ENCODE results near the gene BAIAP2. TPM values are rescaled to one million over a fixed set of nuclear protein-coding genes. Genes with fewer than 3 reads are reported as not detected.

The BAIAP2 gene
- total and polyA plus RNA-seq, 2 of the 13 experiments (the other 11 are each of a cell fraction or from before 2014, with no cell fraction given): 22.5 to 24.0 TPM

DNA sequence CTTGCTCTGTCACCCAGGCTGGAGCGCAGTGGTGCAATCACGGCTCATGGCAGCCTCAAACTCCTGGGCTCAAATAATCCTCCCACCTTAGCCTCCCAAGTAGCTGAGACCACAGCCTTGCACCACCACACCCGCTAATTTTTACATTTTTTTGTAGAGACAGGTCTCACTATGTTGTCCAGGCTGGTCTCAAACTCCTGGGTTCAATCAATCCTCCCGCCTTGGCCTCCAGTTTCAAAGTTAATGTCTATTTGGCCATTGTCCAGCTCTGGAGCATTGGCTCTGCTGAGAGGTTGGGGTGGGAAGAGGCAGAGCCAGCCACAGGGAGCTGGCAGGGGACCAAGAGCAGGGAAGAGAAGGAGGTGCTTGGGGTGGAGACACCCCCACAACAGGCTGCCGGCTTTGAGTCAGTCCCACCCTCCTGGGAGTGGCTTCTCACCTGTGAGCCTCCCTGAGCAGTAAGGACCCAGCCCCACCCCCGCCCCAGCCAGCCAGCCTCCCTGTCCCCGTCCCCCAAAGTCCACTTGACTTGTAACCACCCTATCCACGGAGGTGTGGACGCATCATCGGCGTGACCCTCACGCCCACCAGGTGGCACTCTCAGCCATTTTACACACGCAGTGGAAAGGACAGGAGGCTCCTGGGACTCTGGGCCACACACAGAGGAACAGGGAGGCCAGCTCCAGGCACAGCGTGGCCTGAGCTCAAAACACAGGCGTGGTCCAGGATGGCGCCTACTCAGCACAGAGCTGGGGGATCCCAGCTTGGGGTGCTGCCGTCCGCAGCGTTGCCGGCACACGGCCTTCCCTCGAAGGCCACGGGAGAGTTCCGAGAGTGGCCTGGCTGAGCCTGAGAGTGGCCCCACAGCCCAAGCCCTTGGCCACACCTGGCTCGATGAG lies 107.6 kb downstream of the BAIAP2 start (continued):
- TF ChIP-seq RFXAP (CRISPR knock-in tag; IDR thresholded peaks at IDR 0.05; ENCODE audit: borderline replicate concordance) (peak; percentile 48; the same call in 1 of the 2 replicates), HNRNPUL1 (IDR thresholded peaks at IDR 0.05; ENCODE audit: low read depth, low read length) (no peak), KAT7 (CRISPR knock-in tag; IDR thresholded peaks at IDR 0.05; ENCODE audit: borderline replicate concordance) (0 out of 2 replicates have a peak, but pooled peaks have one; percentile 32), ZNF451 (CRISPR knock-in tag; IDR thresholded peaks at IDR 0.05) (0 out of 2 replicates have a peak, but pooled peaks have one; percentile 80), NRL (CRISPR knock-in tag; IDR thresholded peaks at IDR 0.05; ENCODE audit: borderline replicate concordance) (peak; percentile 19; the same call in 1 of the 2 replicates), NFE2L2 (IDR thresholded peaks at IDR 0.05; ENCODE audit: low read length) (no peak), ZNF768 (CRISPR knock-in tag; IDR thresholded peaks at IDR 0.05) (peak; percentile 94)
- TF ChIP-seq, protein P1, sequence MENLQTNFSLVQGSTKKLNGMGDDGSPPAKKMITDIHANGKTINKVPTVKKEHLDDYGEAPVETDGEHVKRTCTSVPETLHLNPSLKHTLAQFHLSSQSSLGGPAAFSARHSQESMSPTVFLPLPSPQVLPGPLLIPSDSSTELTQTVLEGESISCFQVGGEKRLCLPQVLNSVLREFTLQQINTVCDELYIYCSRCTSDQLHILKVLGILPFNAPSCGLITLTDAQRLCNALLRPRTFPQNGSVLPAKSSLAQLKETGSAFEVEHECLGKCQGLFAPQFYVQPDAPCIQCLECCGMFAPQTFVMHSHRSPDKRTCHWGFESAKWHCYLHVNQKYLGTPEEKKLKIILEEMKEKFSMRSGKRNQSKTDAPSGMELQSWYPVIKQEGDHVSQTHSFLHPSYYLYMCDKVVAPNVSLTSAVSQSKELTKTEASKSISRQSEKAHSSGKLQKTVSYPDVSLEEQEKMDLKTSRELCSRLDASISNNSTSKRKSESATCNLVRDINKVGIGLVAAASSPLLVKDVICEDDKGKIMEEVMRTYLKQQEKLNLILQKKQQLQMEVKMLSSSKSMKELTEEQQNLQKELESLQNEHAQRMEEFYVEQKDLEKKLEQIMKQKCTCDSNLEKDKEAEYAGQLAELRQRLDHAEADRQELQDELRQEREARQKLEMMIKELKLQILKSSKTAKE (CRISPR knock-in tag; IDR thresholded peaks at IDR 0.05; ENCODE audit: borderline replicate concordance): no peak
- TF ChIP-seq, protein P2, sequence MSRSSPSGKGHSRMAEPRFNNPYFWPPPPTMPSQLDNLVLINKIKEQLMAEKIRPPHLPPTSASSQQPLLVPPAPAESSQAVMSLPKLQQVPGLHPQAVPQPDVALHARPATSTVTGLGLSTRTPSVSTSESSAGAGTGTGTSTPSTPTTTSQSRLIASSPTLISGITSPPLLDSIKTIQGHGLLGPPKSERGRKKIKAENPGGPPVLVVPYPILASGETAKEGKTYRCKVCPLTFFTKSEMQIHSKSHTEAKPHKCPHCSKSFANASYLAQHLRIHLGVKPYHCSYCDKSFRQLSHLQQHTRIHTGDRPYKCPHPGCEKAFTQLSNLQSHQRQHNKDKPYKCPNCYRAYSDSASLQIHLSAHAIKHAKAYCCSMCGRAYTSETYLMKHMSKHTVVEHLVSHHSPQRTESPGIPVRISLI (CRISPR knock-in tag; IDR thresholded peaks at IDR 0.05; ENCODE audit: borderline replicate concordance): no peak
- TF ChIP-seq, protein P3, sequence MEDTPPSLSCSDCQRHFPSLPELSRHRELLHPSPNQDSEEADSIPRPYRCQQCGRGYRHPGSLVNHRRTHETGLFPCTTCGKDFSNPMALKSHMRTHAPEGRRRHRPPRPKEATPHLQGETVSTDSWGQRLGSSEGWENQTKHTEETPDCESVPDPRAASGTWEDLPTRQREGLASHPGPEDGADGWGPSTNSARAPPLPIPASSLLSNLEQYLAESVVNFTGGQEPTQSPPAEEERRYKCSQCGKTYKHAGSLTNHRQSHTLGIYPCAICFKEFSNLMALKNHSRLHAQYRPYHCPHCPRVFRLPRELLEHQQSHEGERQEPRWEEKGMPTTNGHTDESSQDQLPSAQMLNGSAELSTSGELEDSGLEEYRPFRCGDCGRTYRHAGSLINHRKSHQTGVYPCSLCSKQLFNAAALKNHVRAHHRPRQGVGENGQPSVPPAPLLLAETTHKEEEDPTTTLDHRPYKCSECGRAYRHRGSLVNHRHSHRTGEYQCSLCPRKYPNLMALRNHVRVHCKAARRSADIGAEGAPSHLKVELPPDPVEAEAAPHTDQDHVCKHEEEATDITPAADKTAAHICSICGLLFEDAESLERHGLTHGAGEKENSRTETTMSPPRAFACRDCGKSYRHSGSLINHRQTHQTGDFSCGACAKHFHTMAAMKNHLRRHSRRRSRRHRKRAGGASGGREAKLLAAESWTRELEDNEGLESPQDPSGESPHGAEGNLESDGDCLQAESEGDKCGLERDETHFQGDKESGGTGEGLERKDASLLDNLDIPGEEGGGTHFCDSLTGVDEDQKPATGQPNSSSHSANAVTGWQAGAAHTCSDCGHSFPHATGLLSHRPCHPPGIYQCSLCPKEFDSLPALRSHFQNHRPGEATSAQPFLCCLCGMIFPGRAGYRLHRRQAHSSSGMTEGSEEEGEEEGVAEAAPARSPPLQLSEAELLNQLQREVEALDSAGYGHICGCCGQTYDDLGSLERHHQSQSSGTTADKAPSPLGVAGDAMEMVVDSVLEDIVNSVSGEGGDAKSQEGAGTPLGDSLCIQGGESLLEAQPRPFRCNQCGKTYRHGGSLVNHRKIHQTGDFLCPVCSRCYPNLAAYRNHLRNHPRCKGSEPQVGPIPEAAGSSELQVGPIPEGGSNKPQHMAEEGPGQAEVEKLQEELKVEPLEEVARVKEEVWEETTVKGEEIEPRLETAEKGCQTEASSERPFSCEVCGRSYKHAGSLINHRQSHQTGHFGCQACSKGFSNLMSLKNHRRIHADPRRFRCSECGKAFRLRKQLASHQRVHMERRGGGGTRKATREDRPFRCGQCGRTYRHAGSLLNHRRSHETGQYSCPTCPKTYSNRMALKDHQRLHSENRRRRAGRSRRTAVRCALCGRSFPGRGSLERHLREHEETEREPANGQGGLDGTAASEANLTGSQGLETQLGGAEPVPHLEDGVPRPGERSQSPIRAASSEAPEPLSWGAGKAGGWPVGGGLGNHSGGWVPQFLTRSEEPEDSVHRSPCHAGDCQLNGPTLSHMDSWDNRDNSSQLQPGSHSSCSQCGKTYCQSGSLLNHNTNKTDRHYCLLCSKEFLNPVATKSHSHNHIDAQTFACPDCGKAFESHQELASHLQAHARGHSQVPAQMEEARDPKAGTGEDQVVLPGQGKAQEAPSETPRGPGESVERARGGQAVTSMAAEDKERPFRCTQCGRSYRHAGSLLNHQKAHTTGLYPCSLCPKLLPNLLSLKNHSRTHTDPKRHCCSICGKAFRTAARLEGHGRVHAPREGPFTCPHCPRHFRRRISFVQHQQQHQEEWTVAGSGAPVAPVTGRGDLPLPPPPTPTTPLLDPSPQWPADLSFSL (CRISPR knock-in tag; IDR thresholded peaks at IDR 0.05): 0 out of 2 replicates have a peak, but pooled peaks have one; percentile 52
